T-helper 2 cell treated with Interferon-gamma antibody and Interleukin-4, amounts not matched to agents 100 ng/mL and 5 ng/mL, for 36 hours (primary cell): Measurements from ENCODE around the gene NR1D2. TPM values are rescaled to one million over a fixed set of nuclear protein-coding genes. Genes with fewer than 3 reads are reported as not detected.

ENCODE experiments used
- intact Hi-C: fragments of 100-400 bp; cut with micrococcal nuclease; formaldehyde crosslinking; loops from one replicate; pipeline ENCODE4 v1.15.1; 2023
- total RNA-seq: library from RNA; stranded (reverse); gene quantifications from 2 replicates; pipeline ENCODE4 v1.2.3, GENCODE V29; 2022

The NR1D2 gene
- total RNA-seq, 1 donor from 2014 or later, result 2.3 TPM

DNA sequence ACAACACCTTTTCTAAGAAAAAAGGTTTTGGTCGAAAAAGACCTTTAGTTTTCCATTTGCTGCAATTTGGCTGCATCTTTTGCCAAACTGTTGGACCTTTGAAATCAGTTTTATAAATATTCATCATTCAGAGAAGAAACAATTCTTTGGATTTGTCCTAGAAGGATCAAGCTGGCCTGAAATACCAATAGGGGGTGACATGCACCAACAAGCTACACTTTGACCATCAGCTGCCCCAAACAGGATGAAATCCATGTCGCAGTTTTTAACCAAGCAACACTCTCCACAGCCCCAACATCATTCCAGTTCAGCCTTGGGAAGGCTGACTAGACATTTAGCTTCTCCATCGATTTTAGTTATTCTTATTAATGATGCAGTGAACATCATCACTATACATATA is 18.4 kb upstream of the NR1D2 start:
- intact Hi-C loops, result no loop called here

DNA sequence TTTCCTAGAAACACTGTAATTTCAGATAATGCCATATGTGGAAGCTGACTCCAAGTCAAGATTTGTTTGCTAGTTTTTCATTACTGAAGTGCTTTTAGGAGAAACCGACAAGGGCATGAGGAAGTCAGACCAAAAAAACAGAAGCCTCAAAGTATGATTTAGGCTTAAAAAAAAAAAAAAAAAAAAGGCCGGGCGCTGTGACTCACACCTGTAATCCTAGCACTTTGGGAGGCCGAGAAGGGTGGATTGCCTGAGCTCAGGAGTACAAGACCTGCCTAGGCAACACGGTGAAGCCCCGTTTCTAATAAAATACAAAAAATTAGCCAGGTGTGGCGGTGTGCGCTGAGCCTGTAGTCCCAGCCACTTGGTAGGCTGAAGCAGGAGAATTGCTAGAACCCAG is 16.6 kb upstream of the NR1D2 start:
- intact Hi-C loops, result no loop called here

DNA sequence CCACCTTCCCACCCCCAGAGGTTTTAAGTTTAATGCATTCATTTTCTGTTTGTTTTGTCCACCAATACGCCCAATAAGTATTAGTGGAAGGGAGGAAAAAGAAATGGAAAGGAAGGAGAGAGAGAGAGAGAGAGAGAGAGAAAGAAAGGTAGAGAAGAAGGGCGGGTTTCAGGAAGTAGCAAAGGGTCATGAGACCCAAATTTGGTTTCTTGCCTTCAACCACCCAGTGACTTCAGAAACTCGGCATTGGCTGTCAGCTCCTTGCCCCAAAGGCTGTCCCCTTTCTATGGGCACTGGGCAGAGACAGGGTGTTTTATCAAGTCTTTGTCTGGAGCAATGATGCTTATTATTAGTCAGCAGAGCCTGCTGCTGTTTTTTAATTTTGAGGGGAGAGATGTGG is 13.5 kb upstream of the NR1D2 start:
- intact Hi-C loops, result no loop called here

DNA sequence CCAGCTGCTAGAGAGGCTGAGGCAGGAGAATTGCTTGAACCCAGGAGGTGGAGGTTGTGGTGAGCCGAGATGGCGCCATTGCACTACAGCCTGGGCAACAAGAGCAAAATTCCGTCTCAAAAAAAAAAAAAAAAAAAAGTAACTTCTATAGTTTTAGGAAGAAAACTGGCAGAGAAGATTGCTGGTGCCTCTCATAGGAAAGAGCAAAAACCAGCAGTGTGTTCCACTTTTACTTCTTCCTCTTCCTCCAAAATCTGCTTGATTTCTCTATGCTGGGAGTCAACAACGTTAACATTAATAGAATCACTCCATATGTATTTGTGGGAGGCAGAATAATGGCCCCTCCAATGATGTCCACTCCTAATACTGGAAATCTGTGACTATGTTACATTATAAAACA is 12.5 kb upstream of the NR1D2 start:
- intact Hi-C loops, result no loop called here

DNA sequence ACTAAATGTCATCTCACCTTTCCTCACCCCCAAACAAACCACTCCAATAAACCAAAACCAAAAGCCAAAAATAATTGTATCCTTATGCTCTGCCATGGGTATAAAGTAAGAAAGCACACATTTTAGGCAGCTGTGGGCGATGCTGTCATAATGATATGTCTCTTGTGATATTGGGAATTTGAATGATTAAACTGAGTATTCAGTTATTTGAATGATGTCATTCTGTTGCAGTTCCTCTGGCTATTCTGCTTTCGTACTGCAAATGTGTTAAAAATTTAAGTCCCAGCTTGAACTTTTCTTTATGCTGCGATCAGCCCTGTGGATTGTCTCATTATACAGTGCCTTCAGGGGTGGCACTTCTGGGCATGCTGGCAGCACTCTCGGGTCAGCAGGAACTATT is 10.8 kb upstream of the NR1D2 start:
- intact Hi-C loops, result no loop called here

DNA sequence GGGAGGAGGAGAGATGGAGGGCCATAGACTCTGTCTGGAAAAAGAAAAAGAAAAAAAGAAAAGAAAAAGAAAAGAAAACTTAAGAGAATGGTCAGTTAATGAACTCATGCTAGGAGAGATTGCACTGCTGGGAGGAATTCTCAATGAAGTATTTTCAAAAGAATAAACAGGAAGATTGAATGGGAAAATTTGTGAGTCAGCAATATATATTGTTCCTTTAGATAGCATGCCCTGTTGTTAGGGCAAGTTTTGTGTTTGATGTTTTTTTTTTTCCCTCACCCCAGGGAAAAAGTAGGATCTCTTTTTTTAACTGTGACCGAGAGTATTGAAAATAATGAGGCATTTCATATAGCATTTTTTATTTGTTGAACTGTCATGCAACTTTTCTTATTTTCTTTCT is 7.8 kb upstream of the NR1D2 start:
- intact Hi-C loops, result no loop called here

DNA sequence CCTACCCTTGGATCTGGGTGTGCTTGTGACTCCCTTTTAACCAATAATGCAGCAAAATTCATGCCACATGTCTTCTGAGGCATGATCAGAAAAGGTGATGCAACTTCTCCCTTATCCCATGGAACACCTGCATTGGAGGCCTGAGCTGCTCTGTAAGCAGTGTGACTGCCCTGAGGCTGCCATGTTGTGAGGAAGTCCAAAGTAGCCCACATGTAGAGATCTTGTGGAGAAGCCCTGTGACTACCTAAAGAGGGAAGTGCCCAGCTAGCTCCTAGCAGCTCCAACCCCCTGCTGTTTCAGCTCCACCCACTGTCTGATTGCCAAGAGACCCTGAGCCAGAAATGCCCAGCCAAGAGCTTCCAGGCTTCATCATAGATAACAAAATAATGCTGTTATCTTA is 6.4 kb upstream of the NR1D2 start:
- intact Hi-C loops, result no loop called here

DNA sequence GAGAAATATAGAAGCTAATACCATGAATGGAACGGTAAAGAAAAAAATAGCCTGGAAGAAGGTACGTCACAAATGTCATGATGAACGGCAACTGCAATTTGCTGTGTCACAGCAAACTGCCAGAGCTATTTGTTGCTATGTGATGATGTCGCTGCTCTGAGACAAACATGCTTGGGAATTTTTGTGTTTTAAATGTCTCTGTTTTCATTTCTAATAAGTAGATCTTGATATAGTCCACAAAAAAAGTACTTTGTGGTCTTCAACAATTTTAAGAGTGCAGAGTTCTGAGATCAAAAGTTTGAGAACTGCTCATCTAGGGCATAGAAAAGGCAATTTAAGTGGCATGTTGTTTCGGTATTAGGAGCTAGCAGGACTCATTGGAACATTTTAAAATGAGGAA is 4.3 kb upstream of the NR1D2 start:
- intact Hi-C loops, result loop anchor here (10.0 kb wide), 1 partner anchor 1844 kb away; the partner anchor contains the start of gene NGLY1

DNA sequence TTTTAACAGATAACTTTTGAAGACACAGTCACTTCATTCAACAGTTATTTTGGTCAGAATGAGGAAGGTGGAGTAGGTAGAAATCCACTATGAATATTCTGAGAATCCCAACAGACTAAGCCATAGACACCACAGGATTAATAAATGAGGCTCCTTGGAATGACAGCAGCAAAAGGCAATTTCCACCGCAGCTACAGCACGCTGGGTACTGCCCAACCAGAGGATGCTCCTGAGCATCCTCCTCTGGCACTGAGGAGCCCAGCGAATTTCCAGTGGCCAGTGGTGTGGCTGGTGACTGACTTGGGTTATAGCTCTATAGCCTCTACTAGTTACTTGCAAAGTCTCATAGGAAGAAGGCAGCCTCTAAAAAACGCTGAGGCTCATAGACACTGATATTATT is 3.6 kb upstream of the NR1D2 start:
- intact Hi-C loops, result loop anchor here (10.0 kb wide), 1 partner anchor 1843 kb away; the partner anchor contains the start of gene NGLY1

DNA sequence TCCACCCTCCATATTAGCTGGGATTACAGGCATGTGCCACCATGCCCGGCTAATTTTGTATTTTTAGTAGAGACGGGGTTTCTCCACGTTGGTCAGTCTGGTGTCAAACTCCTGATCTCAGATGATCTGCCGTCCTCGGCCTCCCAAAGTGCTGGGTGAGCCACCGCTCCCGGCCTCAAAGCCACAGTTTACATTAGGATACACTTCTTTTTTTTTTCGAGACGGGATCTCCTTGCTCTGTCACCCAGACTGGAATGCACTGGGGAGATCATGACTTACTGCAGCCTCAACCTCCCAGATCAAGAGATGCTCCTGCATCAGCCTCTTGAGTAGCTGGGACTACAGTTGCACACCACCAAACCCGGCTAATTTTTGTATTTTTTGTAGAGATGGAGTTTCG is 2.5 kb upstream of the NR1D2 start:
- intact Hi-C loops, result loop anchor here (10.0 kb wide), 1 partner anchor 1842 kb away; the partner anchor contains the start of gene NGLY1

DNA sequence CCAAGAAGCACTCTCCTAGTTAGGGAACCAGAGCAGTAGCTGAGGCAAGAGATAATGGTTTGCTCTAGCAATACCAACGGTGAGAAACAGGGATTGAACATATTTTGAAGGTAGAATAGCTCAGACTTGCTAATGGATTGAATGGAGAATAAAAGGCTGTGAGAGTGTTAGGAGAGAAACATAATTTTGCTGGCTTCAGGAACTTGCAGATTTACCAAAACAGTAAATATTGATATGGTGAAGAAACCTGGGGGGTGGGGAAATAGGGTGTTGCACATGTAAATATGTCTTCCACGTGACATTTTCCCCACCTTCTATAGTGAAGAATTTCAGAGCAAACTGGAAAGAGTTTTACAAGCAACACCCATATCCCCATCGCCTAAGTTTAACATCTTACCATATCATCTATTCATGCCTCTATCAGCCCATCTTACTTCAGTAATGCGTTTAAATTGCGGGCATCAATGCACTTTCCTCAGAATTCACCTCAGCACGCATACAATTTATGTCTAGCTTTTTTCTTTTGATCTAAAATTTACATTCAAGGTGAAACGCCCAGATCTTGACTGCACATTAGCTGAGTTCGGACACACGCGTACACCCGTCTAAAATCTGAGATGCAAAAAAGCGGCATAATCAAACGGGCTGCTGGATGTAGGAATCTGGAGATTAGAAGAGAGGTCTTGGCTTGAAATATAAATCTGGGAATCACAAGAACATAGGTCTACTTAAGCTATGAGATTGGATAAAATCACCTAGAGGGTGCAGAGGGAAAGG is 891 bp upstream of the NR1D2 start:
- intact Hi-C loops, result loop anchor here (2.0 to 10.0 kb wide), 2 partner anchors 741 to 1841 kb away; partner anchors contain the start of genes NGLY1 and UBE2E2

DNA sequence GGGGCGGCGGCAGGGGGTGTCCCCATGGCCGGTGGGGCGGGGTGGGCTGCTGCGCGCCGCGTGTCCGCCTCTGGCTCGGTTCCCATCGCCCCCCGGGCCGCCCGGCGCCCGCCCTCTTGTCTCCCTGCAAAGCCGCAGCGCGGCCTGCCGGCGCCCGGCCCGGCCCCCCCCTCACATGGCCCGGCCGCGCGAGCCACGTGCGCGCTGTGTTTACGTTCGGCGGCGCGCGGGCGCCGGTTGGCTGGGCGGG is 502 bp downstream of the NR1D2 start:
- intact Hi-C loops, result loop anchor here (1.0 to 10.0 kb wide), 6 partner anchors 28 to 1839 kb away; partner anchors contain the start of genes NGLY1, RPL15, TOP2B and UBE2E1

DNA sequence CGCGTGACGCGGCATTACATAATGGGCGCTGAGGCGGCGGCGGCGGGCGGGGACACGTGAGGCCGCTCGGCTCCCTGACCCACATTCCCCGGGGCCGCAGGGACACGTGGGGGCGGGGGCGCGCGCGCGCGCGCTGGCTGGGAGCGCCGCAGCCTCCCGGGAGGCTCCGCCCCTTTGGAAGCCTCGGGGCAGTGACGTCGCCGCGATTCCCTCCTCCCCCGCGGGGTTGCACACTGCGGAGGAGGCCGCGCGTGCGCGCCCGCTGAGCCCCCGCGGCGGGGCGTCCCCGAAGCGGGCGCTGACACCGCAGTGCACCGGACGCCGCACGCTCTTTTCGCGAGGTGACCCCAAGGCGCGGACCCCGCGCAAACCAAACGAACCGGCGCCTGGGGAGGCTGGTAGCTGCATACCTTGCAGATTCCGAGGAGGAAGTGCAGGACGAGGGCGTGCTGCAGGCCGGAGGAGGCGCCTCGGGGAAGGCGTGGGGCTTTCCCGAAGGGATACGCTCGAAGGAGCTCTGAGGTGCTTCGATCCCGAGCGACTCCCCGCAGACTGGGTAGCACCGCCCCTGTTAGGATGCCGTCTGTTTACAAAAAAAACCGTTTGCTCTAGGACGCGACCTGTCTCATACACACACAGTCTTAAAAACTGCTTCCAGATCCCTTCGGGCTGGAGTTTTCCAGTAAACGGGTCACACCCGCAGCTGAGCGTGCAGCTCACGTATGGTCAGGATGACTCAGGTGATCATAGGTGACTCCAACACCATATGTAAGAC is 1.0 kb downstream of the NR1D2 start:
- intact Hi-C loops, result loop anchor here (1.0 to 10.0 kb wide), 6 partner anchors 29 to 1839 kb away; partner anchors contain the start of genes NGLY1, RPL15, TOP2B and UBE2E1

DNA sequence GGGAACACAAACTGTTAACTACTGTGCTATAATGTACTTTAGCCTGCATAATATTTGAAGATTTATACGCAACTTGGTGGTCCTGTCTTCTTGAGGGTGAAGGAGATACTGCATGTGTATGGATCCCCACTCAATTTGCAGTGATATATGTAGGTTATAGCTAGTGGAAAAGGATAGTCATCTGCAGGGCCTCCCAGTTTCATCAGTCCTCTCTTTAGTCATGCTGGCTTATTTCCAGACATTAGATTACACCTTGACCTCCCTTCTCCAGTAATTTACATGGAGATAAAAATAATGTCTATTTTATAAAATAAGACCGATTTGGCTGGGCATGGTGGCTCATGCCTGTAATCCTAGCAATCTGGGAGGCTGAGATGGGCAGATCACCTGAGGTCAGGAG is 3.7 kb downstream of the NR1D2 start:
- intact Hi-C loops, result loop anchor here (5.0 to 10.0 kb wide), 2 partner anchors 1714 to 1836 kb away; partner anchors contain the start of genes NGLY1 and TOP2B

DNA sequence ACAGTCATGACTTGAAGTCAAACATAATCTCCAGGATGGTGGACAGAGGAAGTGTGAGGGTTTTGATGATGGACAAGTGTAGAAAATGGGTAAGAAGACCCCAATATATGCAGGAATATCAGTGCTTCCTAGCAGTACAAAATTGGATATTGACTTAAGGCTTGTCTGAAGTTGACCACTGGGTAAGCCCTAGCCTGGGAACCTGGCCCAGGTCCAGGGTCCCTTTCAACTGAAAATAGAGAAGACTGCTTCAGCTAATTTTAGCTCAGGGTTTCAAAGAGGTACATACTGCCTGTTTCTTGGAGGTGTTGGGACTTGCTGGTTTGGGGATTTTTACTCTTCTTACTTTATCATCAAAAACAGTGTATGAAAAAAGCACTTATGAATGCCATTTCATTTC is 4.7 kb downstream of the NR1D2 start:
- intact Hi-C loops, result loop anchor here (5.0 to 10.0 kb wide), 2 partner anchors 1713 to 1835 kb away; partner anchors contain the start of genes NGLY1 and TOP2B

DNA sequence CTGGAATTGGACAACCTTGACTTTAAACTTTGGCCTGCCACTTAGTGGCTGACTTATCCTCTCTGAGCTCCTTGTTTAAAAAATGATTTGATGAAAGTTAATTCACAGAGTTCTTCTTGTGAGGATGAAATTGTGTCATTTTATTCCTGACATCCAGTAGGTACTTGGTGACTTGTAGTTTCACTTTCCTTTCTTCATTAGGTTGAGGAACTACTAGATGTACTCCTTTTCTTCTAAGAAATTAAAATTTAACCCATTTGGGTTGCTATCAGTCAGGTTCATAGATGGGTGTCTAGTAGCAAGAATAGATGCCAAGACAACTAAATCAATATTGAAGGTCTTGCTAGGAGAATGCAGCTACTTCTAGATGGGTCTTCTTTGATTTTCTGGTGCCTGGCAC is 5.2 kb downstream of the NR1D2 start:
- intact Hi-C loops, result no loop called here

DNA sequence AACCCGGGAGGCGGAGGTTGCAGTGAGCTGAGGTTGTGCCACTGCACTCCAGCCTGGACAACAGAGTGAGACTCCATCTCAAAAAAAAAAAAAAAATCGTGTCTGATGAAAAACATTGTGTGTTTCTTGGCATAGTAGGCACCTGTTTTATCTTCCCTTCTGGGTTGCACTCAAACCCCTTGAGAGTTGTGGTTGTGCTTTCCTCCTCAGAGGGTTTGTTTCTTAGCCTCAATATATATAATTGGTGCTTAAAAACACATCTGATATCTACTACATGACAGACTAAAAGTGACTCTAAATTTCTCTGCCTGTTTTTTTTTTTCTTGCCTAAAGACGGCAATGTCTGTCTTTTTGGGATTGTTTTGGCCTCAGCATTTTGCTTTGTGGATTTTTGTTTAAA is 7.6 kb downstream of the NR1D2 start:
- intact Hi-C loops, result no loop called here

DNA sequence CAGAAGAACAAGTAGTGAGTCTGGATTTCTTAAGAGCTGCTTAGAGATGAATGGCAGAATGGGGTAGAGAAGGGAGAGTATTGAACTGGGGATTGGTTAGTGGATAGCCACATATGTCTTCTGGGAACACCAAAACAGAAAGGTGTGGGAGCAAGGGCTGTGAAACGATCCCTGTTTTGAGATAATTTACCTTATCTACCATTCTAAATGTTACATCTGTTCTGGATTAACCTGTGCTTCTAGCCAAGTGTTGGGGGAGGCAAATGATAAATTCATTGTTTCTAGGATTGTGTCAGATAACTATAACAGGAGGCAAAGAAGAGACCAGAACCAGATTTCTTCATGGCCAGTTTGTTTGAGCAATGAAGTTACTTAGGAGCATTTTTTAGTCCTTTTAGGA is 8.4 kb downstream of the NR1D2 start:
- intact Hi-C loops, result no loop called here

DNA sequence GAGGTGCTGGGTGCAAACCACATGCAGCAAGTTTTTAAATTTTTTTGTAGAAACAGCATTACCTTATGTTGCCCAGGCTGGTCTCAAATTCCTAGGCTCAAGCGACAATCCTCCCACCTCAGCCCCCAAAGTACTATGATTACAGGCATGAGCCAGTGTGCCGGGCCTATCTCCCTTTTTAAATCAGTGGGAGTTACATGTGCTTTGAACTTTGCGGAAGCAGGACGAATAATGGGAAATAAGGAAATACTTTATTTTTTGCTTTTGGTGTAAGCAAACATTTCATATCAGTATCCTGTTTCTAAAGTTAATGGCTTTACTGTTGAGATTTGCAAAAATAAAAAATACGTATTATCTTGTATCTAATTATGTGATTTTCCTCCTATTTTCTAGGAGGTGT is 9.1 kb downstream of the NR1D2 start:
- intact Hi-C loops, result no loop called here

DNA sequence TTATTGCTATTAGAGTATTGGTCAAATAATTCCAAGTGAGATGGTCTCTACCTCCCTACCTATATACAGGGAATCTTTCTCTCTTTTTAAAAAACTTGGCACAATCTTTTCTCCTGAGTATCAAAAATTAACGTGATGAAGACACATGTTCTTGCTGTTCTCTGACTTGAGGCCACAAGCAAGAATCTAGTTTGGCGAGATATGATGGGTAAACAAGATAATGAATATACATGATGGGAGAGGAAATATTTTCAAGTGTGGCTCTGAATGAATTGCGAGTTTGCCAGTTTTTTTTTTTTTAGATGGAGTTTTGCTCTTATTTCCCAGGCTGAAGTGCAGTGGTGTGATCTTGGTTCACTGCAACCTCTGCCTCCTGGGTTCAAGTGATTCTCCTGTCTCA is 11.6 kb downstream of the NR1D2 start:
- intact Hi-C loops, result no loop called here

DNA sequence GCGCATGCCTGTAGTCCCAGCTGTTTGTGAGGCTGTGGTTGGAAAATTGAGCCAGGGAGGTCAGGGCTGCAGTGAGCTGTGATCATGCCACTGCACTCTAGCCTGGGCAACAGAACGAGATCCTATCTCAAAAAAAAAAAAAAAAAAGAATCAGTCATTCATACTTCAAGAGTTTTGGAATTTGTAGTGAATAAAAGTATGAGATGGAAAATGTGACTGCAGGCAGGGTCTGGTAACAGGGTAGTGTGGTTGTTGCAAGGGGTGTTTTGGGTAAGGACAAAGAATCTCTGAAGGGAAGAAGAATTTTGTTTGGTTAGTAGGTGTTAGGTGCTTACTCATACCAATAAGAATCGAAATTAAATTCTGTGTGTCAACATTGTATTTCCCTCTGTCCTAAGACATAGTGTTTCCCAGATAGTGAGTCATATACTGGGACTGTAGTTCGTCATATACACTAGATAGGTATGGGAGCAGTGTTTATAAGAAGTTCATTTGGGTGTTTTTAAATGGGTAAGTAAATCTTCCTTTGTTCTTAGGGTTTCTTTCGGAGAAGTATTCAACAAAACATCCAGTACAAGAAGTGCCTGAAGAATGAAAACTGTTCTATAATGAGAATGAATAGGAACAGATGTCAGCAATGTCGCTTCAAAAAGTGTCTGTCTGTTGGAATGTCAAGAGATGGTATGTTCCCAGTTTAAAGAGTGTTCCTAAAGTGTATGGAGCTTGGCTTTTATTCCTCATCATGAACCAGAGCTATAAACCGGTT is 14.2 kb downstream of the NR1D2 start:
- intact Hi-C loops, result no loop called here

DNA sequence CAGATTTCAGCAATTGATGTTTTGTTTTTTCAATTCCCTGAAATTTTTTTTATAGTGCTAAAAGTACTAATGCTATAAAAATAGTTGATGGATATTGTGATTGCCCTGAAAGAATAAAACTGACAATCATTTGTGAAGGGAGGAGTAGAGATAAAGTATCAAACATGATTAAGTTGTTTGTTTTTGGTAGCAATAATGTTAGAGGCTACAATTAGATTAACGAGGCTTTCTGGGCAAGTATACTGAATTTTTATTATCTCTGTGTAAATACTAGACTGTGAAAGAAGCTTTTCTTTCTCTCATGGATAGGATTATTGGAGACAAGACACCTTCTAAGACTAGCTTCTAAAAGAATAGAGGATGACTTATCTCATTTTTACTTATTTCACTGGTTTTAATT is 15.6 kb downstream of the NR1D2 start:
- intact Hi-C loops, result no loop called here
